ENCODE results near the gene RAI1. TPM values are rescaled to one million over a fixed set of nuclear protein-coding genes. Genes with fewer than 3 reads are reported as not detected.

RAI1 gene
- total and polyA plus RNA-seq, 2 of the 8 experiments (the other 6 are each of a cell fraction or from before 2014, with no cell fraction given), result 0.39 to 1.2 TPM

DNA sequence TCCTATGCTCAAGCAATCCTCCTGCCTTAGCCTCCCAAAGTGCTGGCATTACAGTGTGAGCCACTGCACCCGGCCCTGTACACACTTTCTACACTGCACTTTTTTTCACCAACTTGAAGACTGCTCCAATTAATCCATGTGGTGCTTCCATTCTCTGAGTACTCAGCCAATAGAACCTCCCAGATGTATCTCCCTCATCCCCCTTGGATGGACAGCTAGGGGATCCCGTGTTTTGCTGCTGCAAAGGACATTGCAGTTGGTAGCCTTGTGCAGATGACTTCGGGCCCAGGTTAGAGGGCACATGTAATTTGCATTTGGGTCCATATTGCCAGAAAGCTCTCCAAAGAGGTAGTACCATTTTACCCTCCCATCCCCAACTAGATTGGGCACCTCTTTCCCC is 95.6 kb downstream of the RAI1 start:
- DNase-seq (ENCODE audit: low read depth in 1 of 2, low spot score in 2 of 2) (no peak), FAIRE-seq (no peak)
- H4K5ac ChIP-seq (ENCODE audit: insufficient read length, low read depth, low read length), result no peak overlapping the region
- no peak overlapping the region for H3K4me2 ChIP-seq (ENCODE audit: insufficient read depth in 1 of 2, low read depth in 2 of 2, low read length in 2 of 2)
- CTCF ChIA-PET (ENCODE audit: partially characterized antibody), result interaction anchor here (1.1 to 3.3 kb wide), 10 partner anchors 9 to 97 kb away, joined by 3 to 12 read pairs (median 4); no protein-coding TSS in a partner anchor
- H2BK15ac ChIP-seq (ENCODE audit: low read length), result no peak overlapping the region
- no peak overlapping the region for H3K4ac ChIP-seq (replicated peaks; ENCODE audit: insufficient read length, low read depth, low read length)
- no peak overlapping the region for H3K9ac ChIP-seq (replicated peaks in 1 of 4; ENCODE audit: extremely low read depth in 1 of 4, low read depth in 3 of 4, low read length in 3 of 4)
- H3K4me3 ChIP-seq (ENCODE audit: extremely low read depth in 1 of 4, insufficient read depth in 2 of 4, low read depth in 3 of 4, low read length in 4 of 4), result no peak overlapping the region
- H3K14ac ChIP-seq (ENCODE audit: insufficient read length), result no peak overlapping the region
- peaks cover 0 to 13% (median under 1%) of the 10 kb centered on the region in 4 experiments; a peak in 3 of 7 replicates for H3K27me3 ChIP-seq (replicated peaks in 1 of 4; ENCODE audit: control insufficient read depth in 3 of 4, extremely low read depth in 1 of 4, insufficient read depth in 3 of 4, low read length in 3 of 4)
- no peaks in the 10 kb centered on the region for H3K79me1 ChIP-seq (ENCODE audit: low read depth, low read length)
- peaks cover 9% of the 10 kb centered on the region; the same call in 1 of the 2 replicates for H3K23me2 ChIP-seq (ENCODE audit: low read depth, low read length)
- no peak overlapping the region for H2AK5ac ChIP-seq (ENCODE audit: low read depth, low read length)
- 58% methylated on average over 3 of the region's 3 CpGs; no CpG with 5 or more reads in 1 of the 2 experiments for WGBS, 2 experiments (ENCODE audit: extremely low coverage in 1 of 2, insufficient coverage in 1 of 2, insufficient read length in 1 of 2, insufficient replicate concordance in 2 of 2, low coverage in 1 of 2, low lambda C conversion rate in 2 of 2, missing lambda C conversion rate in 1 of 2)
- no peak overlapping the region for H2BK5ac ChIP-seq (ENCODE audit: low read depth, low read length)
- no peak overlapping the region for H2BK12ac ChIP-seq (ENCODE audit: low read depth, low read length)
- no peak overlapping the region for H3K27ac ChIP-seq (ENCODE audit: low read depth, low read length)
- no peaks in the 10 kb centered on the region for H3K79me2 ChIP-seq (ENCODE audit: control insufficient read depth in 1 of 2, insufficient read depth in 2 of 2, low read length in 2 of 2)
- H4K20me1 ChIP-seq (replicated peaks in 1 of 2; ENCODE audit: control insufficient read depth in 1 of 2, insufficient read depth in 2 of 2, low read length in 2 of 2), result peaks cover 0 to 3% of the 10 kb centered on the region in 2 experiments
- no peaks in the 10 kb centered on the region for H3K36me3 ChIP-seq (ENCODE audit: control insufficient read depth in 2 of 4, insufficient read depth in 4 of 4, low read length in 3 of 4)
- H3K9me3 ChIP-seq (ENCODE audit: insufficient read depth in 2 of 2, low read depth in 1 of 2, low read length in 1 of 2), result no peaks in the 10 kb centered on the region
- H2BK20ac ChIP-seq (ENCODE audit: low read length), result no peak overlapping the region
- no peak overlapping the region for H3K23ac ChIP-seq (ENCODE audit: insufficient read length)
- no peak overlapping the region for H4K8ac ChIP-seq (ENCODE audit: extremely low read depth, insufficient read depth, low read length)
- no peak overlapping the region for H3K56ac ChIP-seq (replicated peaks; ENCODE audit: insufficient read length, low read depth, low read length)
- H3K4me1 ChIP-seq (replicated peaks in 1 of 4; ENCODE audit: control insufficient read depth in 3 of 4, insufficient read depth in 4 of 4, low read length in 3 of 4), result peaks cover 10 to 20% (median 15%) of the 10 kb centered on the region in 4 experiments
- POLR2A ChIA-PET (ENCODE audit: partially characterized antibody), result interaction anchor here (1.2 kb wide), 1 partner anchor 61 kb away, joined by 4 read pairs; no protein-coding TSS in a partner anchor
- H2AFZ ChIP-seq (ENCODE audit: low read length), result no peak overlapping the region
- H4K91ac ChIP-seq (replicated peaks; ENCODE audit: insufficient read length, low read length), result no peak overlapping the region
- no peak overlapping the region for H2BK120ac ChIP-seq (replicated peaks; ENCODE audit: low read depth, low read length)
- H3K18ac ChIP-seq (ENCODE audit: extremely low read depth, low read length), result no peak overlapping the region
- no peak for TF ChIP-seq CHD2 (IDR thresholded peaks at IDR 0.05; ENCODE audit: low read length)
- TF ChIP-seq GABPA (IDR thresholded peaks at IDR 0.05; ENCODE audit: borderline replicate concordance, insufficient read depth, low read length), result no peak
- TF ChIP-seq EGR1 (IDR thresholded peaks at IDR 0.05; ENCODE audit: borderline replicate concordance, low read depth, low read length), result no peak
- no peak for TF ChIP-seq ASH2L (IDR thresholded peaks at IDR 0.05; ENCODE audit: low read length)
- TF ChIP-seq GTF2F1 (IDR thresholded peaks at IDR 0.05; ENCODE audit: borderline replicate concordance, low read depth, low read length), result no peak
- TF ChIP-seq HDAC6 (IDR thresholded peaks at IDR 0.05; ENCODE audit: low read depth, low read length), result no peak
- TF ChIP-seq BRCA1 (IDR thresholded peaks at IDR 0.05; ENCODE audit: low read depth, low read length), result no peak
- no peak for TF ChIP-seq YY1 (IDR thresholded peaks at IDR 0.05; ENCODE audit: low read depth, low read length)
- TF ChIP-seq CTBP2 (IDR thresholded peaks at IDR 0.05; ENCODE audit: borderline replicate concordance, insufficient read depth, insufficient read length, low read length), result no peak
- no peak for TF ChIP-seq SUZ12 (IDR thresholded peaks at IDR 0.05; ENCODE audit: low read length)
- no peak for TF ChIP-seq NANOG (IDR thresholded peaks at IDR 0.05; ENCODE audit: insufficient read depth, low read depth, low read length, poor library complexity, severe bottlenecking)
- no peak for TF ChIP-seq ZNF274 (IDR thresholded peaks at IDR 0.05; ENCODE audit: borderline replicate concordance, extremely low read depth, low read length)
- TF ChIP-seq BCL11A (IDR thresholded peaks at IDR 0.05; ENCODE audit: low read depth in 2 of 2, low read length in 2 of 2), result no peak

Data from H1 (cell line).